Right ventricle myocardium inferior (tissue), 1 donor: ENCODE measurements around the gene EBNA1BP2. TPM values are rescaled to one million over a fixed set of nuclear protein-coding genes. Genes with fewer than 3 reads are reported as not detected.
"Not testable (repeated sequence)": the region's sequence is repeated elsewhere in the genome, so short reads cannot be mapped to it uniquely, and the experiment has no call there.

Experiments used
- ATAC-seq: fragments of 200-7000 bp; cut with Tn5 transposase; one replicate; pipeline ENCODE4 v1.9.1; 2020; ENCODE audit warnings: mild to moderate bottlenecking, moderate library complexity
- DNase-seq: peaks from one replicate; pipeline ENCODE4 v3.0.0; 2021; ENCODE audit errors: missing footprints
- intact Hi-C: fragments of 100-400 bp; cut with DNase I; formaldehyde crosslinking; loops from one replicate; pipeline ENCODE4 v1.11.0; 2022
- long read RNA-seq: library from polyadenylated mRNA; unstranded; transcript quantifications from one replicate; pipeline ENCODE4 v2.0.0, GENCODE V29; 2021
- total RNA-seq: library from RNA; stranded (reverse); fragmentation: NEBNext Ultra II Directional; extraction: Animal tissue kit (Norgen Biotek cat#: 25700); gene quantifications from one replicate; pipeline ENCODE4 v1.2.1, GENCODE V29; 2021
- donor health status: DM: no; HTN: yes; CAD: no; lungs with severe emphysema.

Gene EBNA1BP2
- 26.8 TPM for total RNA-seq
- long read RNA-seq, transcript EBNA1BP2-201 (9 exons, 1,322 nt): major isoform, 12 of 15 reads
- long read RNA-seq, partial matches to known transcripts: 0 of 15 reads
- long read RNA-seq, other reads (novel, unspliced or antisense): 2 of 15 reads

DNA sequence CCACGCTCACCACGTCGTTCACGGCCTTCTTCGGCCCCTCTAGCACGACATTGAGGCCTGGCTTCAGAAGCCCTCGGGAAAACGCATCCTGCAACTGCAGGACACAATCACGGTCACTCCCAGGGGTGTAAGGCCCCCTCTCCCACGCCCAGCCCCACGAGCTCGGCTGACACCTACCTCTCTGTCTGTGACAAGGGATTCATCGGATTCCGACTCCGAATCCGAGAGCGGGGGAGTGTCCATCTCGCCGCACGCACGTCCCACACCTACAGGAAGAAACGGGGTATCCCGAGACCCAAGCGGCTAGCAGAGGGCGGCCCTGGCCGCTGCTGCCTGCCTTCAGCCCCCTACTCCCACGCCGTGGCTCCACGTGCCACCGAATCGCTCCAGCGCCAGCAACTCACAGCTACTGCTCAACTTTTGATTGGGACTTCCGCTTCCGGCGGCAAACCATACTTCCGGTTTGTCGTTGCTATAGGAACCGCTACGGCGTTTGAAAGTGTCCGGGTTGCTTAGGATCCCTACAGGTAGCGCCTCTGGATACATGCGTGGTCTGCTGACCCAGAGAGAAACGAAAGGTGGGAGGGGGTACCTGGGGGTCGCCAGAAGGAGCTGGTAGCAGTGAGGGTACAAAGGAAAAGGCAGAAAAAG lies at the start of gene EBNA1BP2, which contains the start of gene CFAP57:
EBNA1BP2 (minus strand) TSS at position 415 of the 651 bp plus-strand sequence; CDS start at position 243, 172 bp downstream.
CFAP57 (plus strand) TSS at position 455 of the 651 bp plus-strand sequence. CDS start 424 bp downstream, outside the sequence.
- peak; percentile 92 for DNase-seq
- ATAC-seq: peak; percentile 90
- intact Hi-C loops: loop anchor here (5.0 kb wide), 1 partner anchor 35 kb away; no protein-coding TSS in a partner anchor

DNA sequence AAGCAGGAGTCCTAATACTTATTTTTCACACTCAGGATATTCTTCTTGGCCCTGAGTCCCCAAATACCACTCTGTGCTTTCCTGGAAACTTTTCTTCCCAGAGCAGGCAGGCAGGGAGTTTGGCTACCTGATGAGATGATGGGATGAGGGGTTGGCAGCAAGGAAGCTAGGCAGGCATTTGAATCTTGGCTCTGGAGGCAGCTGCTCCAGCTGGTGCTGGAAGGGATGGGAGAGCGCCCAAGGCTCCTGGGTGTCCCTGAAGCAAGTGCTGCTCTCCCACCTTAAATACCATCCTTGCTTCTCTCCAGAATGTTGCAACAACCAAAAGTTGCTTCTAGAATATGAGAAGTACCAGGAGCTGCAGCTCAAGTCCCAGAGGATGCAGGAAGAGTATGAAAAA lies 49.7 kb upstream of the EBNA1BP2 start:
- intact Hi-C loops: no loop called here

DNA sequence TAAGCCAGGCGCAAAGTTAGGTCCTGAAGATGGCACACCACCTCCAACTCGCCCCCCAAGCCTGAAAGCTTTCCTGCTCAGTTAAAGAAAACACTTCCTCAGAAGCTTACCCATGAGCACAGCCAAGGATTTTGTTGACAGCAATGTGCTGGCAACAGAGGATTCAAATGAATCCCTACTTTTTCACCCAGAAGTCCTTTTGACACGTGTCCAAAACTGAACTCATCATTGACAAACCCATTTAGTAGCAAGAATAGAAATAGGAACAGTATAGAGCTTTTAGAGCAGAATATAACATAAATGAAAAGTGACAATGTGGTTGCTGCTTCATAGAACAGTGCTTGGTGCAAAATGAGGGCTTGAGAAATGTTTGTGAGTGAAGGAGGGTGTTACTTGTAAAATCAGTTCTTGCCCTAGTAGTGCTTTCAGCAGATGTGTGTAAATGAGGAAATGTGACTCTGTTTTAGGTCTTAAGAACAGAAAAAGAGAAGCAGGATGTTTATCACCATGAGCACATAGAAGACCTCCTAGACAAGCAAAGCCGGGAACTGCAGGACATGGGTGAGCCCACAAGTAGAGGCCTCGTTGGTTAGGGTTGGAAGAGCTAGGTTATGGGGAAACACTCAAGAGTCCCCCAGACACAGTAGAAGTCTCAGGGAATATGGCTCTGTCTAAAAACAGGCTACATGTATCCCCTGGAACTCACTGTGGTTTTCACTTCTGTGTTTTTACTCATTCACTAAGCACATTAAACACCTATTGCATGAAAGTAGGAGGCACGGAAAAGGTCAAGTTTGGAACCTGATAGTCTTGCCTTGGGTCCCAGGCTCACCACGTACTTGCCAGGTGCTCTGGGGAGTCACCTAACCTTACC lies 49.1 kb upstream of the EBNA1BP2 start:
- ATAC-seq (peak; percentile 18), DNase-seq (no peak)
- intact Hi-C loops: no loop called here

More for the DNA sequence above, 49.7 kb upstream of the EBNA1BP2 start:
- no peak for DNase-seq
- ATAC-seq: no peak

DNA sequence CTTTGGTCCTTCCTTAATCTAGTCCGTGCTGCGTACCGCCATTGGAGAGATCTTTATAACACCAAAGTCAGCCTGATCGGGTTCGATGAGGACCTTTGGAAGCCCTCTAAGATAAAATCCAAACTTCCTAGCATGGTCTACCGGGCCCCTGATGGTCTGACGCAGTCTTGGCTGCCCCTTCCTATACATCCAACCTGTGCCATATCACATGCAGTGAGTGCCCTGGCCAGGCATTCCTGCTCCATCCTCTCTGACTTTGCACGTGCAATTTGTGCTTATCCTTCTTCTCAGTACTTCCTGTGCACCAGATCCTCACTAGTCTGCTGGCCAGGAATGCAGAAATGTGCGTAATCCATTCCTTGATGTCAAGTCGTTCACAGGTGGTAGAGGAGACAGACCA lies 45.7 kb upstream of the EBNA1BP2 start:
- intact Hi-C loops: no loop called here
- DNase-seq (no peak), ATAC-seq (no peak)

DNA sequence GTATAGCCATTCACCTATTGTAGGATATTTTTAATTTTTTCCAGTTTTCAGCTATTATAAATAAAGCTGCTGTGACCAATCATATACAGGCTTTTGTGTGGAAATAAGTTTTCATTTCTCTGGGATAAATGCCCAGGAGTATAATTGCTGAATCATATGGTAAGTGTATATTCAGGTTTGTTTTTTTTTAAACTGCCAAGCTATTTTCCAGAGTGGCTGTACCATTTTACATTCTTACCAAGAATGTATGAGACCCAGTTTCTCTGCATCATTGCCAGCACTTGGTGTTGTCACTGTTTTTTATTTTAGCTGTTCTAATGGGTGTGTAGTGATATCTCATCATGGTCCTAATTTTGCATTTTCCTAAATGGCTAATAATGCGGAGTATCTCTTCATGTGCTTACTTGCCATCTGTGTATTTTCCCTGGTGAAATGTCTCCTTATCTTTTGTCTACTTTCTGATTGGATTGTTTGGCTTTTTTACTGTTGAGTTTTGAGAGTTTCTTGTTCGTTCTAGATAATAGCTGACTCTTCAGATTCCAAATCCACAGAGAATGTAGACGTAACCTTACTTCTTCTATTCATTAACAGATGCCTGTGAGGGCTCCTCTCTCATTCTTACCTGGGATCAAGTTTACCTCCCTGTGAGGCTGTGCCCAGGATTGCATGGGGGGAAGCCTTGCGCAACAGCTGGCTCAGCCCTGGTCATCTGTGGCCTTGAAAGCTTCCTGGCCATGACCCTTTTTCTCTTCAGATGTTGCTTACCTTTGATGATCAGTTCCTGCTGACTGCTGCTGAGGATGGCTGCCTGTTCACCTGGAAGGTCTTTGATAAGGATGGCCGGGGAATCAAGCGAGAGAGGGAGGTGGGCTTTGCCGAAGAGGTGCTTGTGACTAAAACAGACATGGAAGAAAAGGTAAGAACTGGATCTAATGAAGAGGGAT lies 42.7 kb upstream of the EBNA1BP2 start:
- no peak for DNase-seq
- intact Hi-C loops: no loop called here
- no peak for ATAC-seq

- not testable (repeated sequence) for ATAC-seq, DNase-seq
- intact Hi-C loops: loop anchor here (5.0 kb wide), 1 partner anchor 36 kb away; the partner anchor contains the start of genes CFAP57 and EBNA1BP2
These were observed 36.2 kb upstream of the EBNA1BP2 start for GRCh38 chr1:43208277-43208676.

GRCh38 chr1:43207229-43207853 lies 35.3 kb upstream of the EBNA1BP2 start:
- DNase-seq: no peak
- no peak for ATAC-seq
- intact Hi-C loops: loop anchor here (5.0 kb wide), 1 partner anchor 35 kb away; the partner anchor contains the start of genes CFAP57 and EBNA1BP2

DNA sequence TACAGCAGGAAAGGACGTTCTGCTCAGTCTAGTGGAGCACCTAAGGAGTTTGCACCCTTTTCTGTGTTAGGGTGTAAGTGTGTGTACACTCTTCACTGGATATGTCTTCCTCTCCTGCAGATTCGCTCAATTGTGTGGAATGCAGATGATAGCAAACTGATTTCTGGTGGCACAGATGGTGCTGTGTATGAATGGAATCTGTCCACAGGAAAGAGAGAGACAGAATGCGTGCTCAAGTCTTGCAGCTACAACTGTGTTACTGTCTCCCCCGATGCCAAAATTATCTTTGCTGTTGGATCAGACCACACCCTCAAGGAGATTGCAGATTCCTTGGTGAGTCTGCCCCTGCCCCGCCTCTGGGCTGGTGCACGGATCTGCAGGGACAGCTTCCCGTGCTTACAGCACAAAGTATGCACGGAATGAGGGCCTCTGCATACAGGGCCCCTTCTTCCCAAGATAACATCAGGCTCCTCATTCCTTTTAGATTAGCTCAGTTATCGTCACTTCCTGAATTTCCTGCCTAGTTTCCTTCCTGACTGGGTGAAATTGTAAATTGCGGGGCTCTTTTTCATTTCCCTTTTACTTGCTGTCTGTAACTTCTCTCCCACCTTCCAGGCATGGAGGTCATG lies 34.6 kb upstream of the EBNA1BP2 start:
- peak; percentile 48 for ATAC-seq
- intact Hi-C loops: loop anchor here (5.0 kb wide), 1 partner anchor 34 kb away; the partner anchor contains the start of genes CFAP57 and EBNA1BP2
- no peak for DNase-seq

DNA sequence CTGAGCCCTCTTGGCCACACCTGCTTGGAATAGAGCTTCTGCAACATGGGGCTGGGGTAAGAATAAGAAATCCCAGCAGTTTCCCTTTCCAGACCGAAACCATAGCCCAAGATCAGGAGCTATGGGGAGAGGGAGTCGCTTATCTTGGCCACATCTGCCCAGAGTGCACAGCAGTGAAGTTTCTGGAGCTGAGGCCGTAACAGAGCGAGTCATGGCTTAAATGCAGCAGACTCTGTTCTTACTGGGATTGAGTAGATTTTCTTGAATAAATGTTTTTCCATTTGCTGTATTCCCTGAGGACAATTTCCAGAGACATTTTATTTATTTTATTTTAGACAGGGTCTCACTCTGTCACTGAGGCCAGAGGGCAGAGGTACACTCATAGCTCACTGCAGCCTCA lies 33.6 kb upstream of the EBNA1BP2 start:
- ATAC-seq (no peak), DNase-seq (no peak)
- intact Hi-C loops: loop anchor here (5.0 kb wide), 1 partner anchor 33 kb away; the partner anchor contains the start of genes CFAP57 and EBNA1BP2

DNA sequence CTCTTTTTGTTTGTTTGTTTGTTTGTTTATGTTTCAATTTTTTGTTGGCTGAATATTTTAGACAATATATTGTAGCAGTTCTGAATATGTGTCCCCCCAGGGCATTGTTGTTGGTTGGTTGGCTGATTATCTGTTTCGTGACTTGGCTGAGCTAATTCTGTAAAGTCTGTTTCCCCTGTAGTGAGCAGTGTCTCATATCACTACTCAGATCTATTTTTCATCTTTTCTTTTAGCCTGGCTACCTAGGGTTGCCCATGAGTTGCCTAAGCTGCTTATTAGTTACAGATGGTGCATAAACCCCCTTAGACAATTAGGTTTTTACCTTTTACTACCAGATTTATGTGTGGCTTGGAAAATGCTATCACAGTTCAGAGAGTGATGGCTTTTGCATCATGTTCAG lies 32.3 kb upstream of the EBNA1BP2 start:
- intact Hi-C loops: no loop called here
- DNase-seq (no peak), ATAC-seq (no peak)

DNA sequence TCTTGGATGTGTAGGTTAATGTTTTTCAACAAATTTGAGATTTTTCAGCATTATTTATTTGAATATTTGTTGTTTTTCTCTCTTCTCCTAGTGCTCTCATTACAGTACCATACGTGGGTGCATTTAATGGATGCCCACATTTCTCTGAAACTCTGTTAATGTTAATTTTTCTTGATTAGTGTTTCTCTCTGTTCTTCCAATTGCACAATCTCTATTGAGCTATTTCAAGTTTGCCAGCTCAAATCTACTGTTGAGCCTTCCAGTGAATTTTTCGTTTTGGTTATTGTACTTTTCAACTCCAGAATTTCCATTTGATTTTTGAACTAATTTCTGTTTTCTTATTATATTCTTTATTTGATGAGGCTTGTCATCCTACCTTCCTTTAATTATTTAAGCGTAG lies 31.8 kb upstream of the EBNA1BP2 start:
- ATAC-seq (no peak), DNase-seq (no peak)
- intact Hi-C loops: no loop called here

DNA sequence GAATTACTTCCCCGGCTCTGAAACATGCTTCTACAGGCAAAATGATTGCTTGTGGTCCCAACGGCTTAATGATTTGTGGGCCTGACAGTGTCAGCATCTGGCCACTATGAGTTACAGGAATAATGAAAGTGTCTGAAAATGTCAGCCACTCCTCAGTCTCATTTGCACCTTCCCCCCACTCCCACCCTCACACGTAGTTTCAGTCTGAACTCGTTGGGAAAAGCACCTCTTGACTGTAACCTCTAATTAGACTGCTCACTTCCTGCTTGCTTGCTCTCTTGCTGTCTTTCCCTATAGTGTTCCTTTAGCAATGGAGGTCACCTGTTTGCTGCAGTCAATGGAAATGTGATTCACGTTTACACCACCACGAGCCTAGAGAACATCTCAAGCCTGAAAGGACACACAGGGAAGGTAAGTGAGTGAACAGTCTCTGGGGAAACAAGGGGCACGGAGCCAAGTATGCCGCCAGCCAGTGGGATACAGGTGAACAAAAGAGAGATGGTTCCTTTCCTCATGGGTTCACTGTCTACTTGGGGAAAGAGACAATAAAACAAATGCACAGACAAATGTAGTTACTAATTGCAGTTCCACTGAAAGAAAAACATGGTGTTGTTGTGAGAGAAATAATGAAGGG lies 27.1 kb upstream of the EBNA1BP2 start:
- ATAC-seq: no peak
- intact Hi-C loops: no loop called here
- no peak for DNase-seq

DNA sequence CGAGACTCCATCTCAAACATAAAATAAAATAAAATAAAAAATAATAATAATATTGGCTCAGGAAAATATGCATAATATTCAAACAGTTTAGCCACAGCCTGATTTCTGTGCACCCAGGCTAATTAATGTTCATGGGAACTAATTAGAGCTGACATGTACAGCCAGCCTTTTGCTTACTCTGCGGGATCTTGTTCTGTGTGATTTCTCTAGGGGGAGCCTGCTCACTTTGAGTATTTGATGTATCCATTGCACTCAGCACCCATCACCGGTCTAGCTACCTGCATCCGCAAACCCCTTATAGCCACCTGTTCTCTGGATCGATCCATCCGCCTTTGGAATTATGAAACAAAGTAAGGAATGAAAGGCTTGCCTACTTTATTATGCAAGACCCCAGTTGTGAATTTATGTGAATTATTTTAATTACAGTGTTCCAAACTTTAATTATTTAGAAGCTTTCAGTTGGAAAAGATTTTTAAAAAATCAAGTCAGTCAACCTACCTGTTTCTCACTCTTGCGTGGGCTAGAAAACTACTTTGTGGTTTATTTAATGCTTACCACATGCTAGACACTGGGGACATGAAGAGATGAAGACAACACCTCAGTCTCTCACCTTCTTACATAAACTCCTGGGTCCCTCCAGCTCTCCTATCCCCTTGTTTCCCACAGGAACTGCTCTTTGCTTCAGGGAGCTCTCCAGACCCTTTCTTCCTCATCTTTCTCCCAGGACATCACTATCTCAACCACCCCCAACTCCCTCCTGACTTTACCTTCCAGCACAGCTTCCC lies 25.4 kb upstream of the EBNA1BP2 start:
- intact Hi-C loops: no loop called here
- no peak for ATAC-seq

GRCh38 chr1:43194509-43194908 lies 22.4 kb upstream of the EBNA1BP2 start:
- intact Hi-C loops: no loop called here
- DNase-seq (no peak), ATAC-seq (no peak)

More for the DNA sequence above, 25.4 kb upstream of the EBNA1BP2 start:
- no peak for DNase-seq

DNA sequence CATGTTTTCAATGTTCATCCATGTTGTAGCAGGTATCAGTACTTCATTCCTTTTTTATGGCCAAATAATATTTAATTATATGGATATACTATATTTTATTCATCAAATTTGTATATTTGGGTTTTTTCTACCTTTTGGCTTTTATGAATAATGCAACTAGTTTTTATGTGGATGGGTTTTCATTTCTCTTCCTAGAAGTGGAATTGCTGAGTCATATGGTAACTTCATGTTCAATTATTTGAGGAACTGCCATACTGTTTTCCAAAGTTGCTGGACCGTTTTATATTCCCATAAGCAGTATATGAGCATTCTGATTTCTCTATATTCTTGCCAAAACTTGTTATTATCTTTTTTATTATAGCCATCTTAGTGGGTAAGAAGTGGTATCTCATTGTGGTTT lies 16.0 kb upstream of the EBNA1BP2 start:
- DNase-seq (no peak), ATAC-seq (no peak)
- intact Hi-C loops: no loop called here

- intact Hi-C loops: no loop called here
- no peak for DNase-seq
These were observed 12.9 kb upstream of the EBNA1BP2 start for GRCh38 chr1:43184995-43185394.

More at GRCh38 chr1:43184995-43185394, 12.9 kb upstream of the EBNA1BP2 start:
- ATAC-seq: no peak
